GM19351 (cell line): Measurements from ENCODE around the gene SEMA5A.

Experiments used
- ATAC-seq: cut with Tn5 transposase; IDR thresholded peaks from one replicate; pipeline ENCODE4 v1.9.1; 2021; ENCODE audit warnings: mild to moderate bottlenecking, moderate library complexity; ENCODE audit not compliant: unreplicated experiment

SEMA5A gene

GRCh38 chr5:9545992-9546851 is at the start of gene SEMA5A:
TSS of gene SEMA5A (minus strand) at chr5:9546075. CDS start at chr5:9379946, 166,129 bp downstream.
- ATAC-seq = no peak

GRCh38 chr5:9594913-9595312 is 49.0 kb upstream of the SEMA5A start:
- ATAC-seq = no peak

- no peak for ATAC-seq
Measured at GRCh38 chr5:9589049-9589835, 43.4 kb upstream of the SEMA5A start.

GRCh38 chr5:9588254-9588653 is 42.4 kb upstream of the SEMA5A start:
- ATAC-seq = no peak

- no peak for ATAC-seq
Measured at GRCh38 chr5:9587135-9587534, 41.3 kb upstream of the SEMA5A start.

- no peak for ATAC-seq
Measured at GRCh38 chr5:9582406-9582805, 36.5 kb upstream of the SEMA5A start.

GRCh38 chr5:9573796-9574195 is 27.9 kb upstream of the SEMA5A start:
- ATAC-seq = no peak

- no peak for ATAC-seq
Measured at GRCh38 chr5:9572246-9572645, 26.4 kb upstream of the SEMA5A start.

- ATAC-seq = no peak
Measured at GRCh38 chr5:9570876-9571275, 25.0 kb upstream of the SEMA5A start.

GRCh38 chr5:9567039-9567438 is 21.2 kb upstream of the SEMA5A start:
- ATAC-seq = no peak

- no peak for ATAC-seq
Measured at GRCh38 chr5:9564752-9565151, 18.9 kb upstream of the SEMA5A start.

- no peak for ATAC-seq
Measured at GRCh38 chr5:9562141-9562540, 16.3 kb upstream of the SEMA5A start.

- no peak for ATAC-seq
Measured at GRCh38 chr5:9559965-9560364, 14.1 kb upstream of the SEMA5A start.

GRCh38 chr5:9558319-9558965 is 12.6 kb upstream of the SEMA5A start:
- no peak for ATAC-seq

GRCh38 chr5:9557696-9558095 is 11.8 kb upstream of the SEMA5A start:
- ATAC-seq = no peak

GRCh38 chr5:9555961-9556360 is 10.1 kb upstream of the SEMA5A start:
- no peak for ATAC-seq

- ATAC-seq = no peak
Measured at GRCh38 chr5:9554122-9554521, 8.2 kb upstream of the SEMA5A start.

- no peak for ATAC-seq
Measured at GRCh38 chr5:9553561-9553960, 7.7 kb upstream of the SEMA5A start.

GRCh38 chr5:9551567-9552537 is 6.0 kb upstream of the SEMA5A start:
- no peak for ATAC-seq

GRCh38 chr5:9549941-9550340 is 4.1 kb upstream of the SEMA5A start:
- no peak for ATAC-seq
